Stimulated activated CD8-positive, alpha-beta memory T cell treated with anti-CD3 and anti-CD28 coated beads, Interleukin-7, amount 100 ng/mL, for 4 hours (primary cell): ENCODE data around the gene TREH.
"Not testable (repeated sequence)": the region's sequence is repeated elsewhere in the genome, so short reads cannot be mapped to it uniquely, and the experiment has no call there.

Source experiments
- DNase-seq, 2 donors: peaks; one replicate each; pipeline ENCODE4 v3.0.0-alpha.2; 2020; ENCODE audit warnings: low read depth in 2 of 2

TREH gene

GRCh38 chr11:118612378-118612777, 67.1 kb downstream of the TREH start:
- DNase-seq: no peak

GRCh38 chr11:118611433-118611795, 68.0 kb downstream of the TREH start:
- not testable (repeated sequence) for DNase-seq

DNA sequence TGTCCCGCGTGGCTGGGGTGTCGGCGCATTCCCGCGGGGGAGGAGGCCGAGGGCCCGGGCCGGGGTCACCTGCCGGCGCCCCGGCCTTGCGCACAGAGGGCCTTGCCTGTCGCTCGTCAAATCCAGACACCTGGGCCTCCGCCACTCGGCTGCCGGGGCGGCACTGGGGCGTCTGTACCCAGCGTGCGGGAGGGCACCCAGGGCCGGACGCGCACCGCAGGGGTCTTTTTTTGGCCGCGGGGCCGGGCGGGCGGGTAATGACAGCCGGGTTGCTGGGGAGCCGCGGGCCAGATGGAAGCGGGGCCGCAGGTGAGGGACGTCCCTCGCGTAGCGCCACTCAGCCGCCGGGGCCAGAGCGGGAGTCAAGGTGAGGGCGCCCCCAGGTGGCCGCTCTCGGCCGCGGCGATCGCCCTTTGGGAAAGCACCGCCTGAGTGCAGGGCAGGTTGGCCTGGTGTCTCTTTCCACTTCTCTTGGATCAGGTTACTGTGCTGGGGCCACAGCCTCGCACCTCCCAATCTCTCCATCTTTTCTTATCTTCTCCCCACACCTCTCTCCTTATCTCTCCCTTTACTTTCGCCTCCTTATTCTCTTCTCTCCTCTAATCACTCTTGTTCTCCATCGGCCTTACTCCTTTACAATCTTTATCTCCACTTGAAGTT, 68.5 kb downstream of the TREH start:
- peak; percentile 65 to 81 for DNase-seq

DNA sequence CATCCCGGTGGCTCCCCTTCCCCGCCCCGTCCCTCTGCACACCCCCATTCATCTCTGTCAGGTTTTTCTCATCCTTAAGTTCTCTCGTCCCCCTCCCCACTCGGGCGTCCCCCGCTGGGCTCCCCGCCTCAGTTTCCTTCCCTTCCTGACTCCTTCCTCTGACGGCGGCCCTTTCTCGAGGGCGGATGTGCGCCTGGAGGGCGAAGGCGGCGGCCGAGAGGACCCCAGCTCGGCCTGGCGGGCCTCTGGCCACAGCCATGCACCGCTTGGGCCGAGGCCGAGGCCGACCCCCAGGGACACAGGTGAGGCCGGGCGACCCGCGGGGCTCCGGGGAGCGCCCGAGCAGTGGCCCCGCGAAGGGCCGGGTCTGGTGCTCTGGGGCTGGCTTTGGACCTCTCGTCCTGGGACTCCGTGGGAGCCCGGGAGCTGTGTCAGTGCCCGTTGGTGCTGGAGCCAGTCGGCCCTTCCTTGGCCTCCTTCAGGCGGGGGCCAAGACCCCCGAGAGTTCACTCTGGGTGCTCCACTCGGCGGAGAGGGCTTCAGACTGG, 69.2 kb downstream of the TREH start:
- no peak for DNase-seq

GRCh38 chr11:118609380-118610224, 69.8 kb downstream of the TREH start:
- DNase-seq: peak in 1 of 2 donors; percentile 26

GRCh38 chr11:118608360-118609227, 70.9 kb downstream of the TREH start:
- peak; percentile 87 to 92 for DNase-seq

DNA sequence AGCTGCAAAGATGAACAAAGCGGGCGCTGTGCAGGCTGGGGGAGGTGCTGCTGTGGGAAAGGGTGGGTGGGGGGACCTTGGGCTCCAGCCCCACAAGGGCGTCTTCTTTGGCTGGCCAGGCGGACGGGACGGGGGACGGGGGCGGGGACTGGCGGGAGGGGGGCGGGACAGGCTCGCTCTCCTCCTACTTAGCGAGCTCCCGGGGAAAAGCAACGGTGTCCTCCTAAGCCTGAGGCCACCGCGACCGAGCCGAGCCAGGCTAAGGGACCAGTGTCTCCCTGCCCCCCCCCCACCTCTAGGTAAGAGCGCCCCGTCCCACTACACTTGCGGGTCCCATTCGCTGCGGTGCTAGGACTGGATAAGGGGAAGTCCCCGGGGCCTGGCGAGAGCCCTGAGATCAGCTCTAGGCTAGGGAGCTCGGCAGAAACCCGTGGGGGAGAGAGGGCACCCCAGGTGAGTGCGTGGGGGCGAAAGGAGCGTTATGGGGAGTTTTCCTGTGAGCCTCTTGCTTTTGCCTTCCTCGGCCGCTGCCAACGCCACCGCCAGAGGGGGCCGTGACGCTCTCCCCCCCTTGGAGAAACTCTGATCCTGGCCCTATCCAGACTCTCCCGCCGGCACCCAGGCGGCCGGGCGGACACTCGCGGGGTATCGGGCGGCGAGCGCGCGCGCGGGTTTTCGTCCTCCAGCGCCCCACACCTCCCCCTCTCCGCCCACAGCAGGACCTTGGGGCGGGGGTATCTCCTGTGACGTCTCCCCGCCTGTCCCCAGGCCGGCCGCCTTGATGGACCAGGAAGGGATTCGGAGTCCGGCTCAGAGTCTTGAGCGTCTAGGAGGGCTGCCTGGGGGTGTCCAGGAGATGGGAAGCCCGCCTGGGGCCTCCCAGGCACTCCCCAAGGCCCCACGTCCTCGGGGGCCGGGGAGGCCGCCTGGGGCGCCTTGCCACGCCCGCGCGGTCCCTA, 71.8 kb downstream of the TREH start, which contains the start of gene PHLDB1:
PHLDB1 (plus strand) TSS at position 215 of the 959 bp plus-strand sequence. CDS start 6,222 bp downstream, outside the sequence.
- DNase-seq: peak; percentile 29 to 49
